MCF 10A (cell line): ENCODE results near the gene POLR2E. TPM values are rescaled to one million over a fixed set of nuclear protein-coding genes. Genes with fewer than 3 reads are reported as not detected.

Experiments
- BruUV-seq: library from RNA; stranded (reverse); fragments of 400-500 nt; replicated peaks from 2 replicates; lab custom pipeline; 2021; lab: Mats Ljungman, UMichigan
- CTCF ChIA-PET: fragments of 300-600 bp; sonication (Branson Sonifier 250); formaldehyde crosslinking; extraction: SDS; loops from one replicate; lab custom pipeline; 2021; ENCODE audit warnings: antibody characterized with exemption, inconsistent platforms; lab: Yijun Ruan, JAX
- POLR2A ChIA-PET: fragments of 300-600, 350-650 bp; sonication (Branson Sonifier 250); formaldehyde crosslinking; extraction: SDS; loops from one replicate; lab custom pipeline; 2020; ENCODE audit warnings: antibody characterized with exemption, inconsistent platforms; lab: Yijun Ruan, JAX
- DNase-seq: peaks from one replicate; pipeline ENCODE4 v3.0.0-alpha.2; 2018; ENCODE audit not compliant: unreplicated experiment
- H3K27ac Mint-ChIP-seq: one replicate; pipeline ENCODE4 v1.8.0; 2022; ENCODE audit warnings: mild to moderate bottlenecking, low read depth, mixed read lengths; ENCODE audit not compliant: unreplicated experiment
- H3K27me3 Mint-ChIP-seq: one replicate; pipeline ENCODE4 v1.8.0; 2022; ENCODE audit warnings: mixed read lengths; ENCODE audit not compliant: insufficient read depth, unreplicated experiment
- H3K36me3 Mint-ChIP-seq: one replicate; pipeline ENCODE4 v1.8.0; 2022; ENCODE audit warnings: mild to moderate bottlenecking, moderate library complexity, mixed read lengths; ENCODE audit not compliant: insufficient read depth, unreplicated experiment
- H3K4me1 Mint-ChIP-seq: one replicate; pipeline ENCODE4 v1.8.0; 2022; ENCODE audit warnings: mixed read lengths; ENCODE audit not compliant: insufficient read depth, unreplicated experiment
- H3K4me3 Mint-ChIP-seq: one replicate; pipeline ENCODE4 v1.8.0; 2022; ENCODE audit warnings: mild to moderate bottlenecking, moderate library complexity, mixed read lengths; ENCODE audit not compliant: unreplicated experiment
- H3K9me3 Mint-ChIP-seq: one replicate; pipeline ENCODE4 v1.8.0; 2022; ENCODE audit warnings: mixed read lengths; ENCODE audit not compliant: unreplicated experiment
- CTCF ChIP-seq: fragments of 200-600 bp; IDR thresholded peaks from one replicate; pipeline ENCODE4 v1.8.0; 2022; ENCODE audit warnings: antibody characterized with exemption, mild to moderate bottlenecking; ENCODE audit not compliant: unreplicated experiment
- intact Hi-C: fragments of 100-400 bp; cut with micrococcal nuclease; formaldehyde crosslinking; loops from 2 replicates; pipeline ENCODE4 v1.14.1; 2022
- total RNA-seq: library from RNA; stranded (reverse); gene quantifications from 2 replicates; pipeline ENCODE4 v1.2.3, GENCODE V29; 2022

Gene POLR2E
- total RNA-seq, 1 experiment from 2014 or later = 184 TPM

GRCh38 chr19:1091544-1092175 is 3.5 kb downstream of the POLR2E start:
- H3K9me3 Mint-ChIP-seq = no peaks in the 10 kb centered on the region
- no peak overlapping the region for H3K4me3 Mint-ChIP-seq
- TF ChIP-seq CTCF = no peak
- peaks cover 7% of the 10 kb centered on the region for H3K4me1 Mint-ChIP-seq
- ChIA-PET CTCF (interaction anchor here (0.7 kb wide), 1 partner anchor 22 kb away, joined by 3 read pairs; no protein-coding TSS in a partner anchor), POLR2A (interaction anchor here (0.7 kb wide), 1 partner anchor 417 kb away, joined by 3 read pairs; no protein-coding TSS in a partner anchor)
- H3K36me3 Mint-ChIP-seq = peaks cover 40% of the 10 kb centered on the region
- H3K27ac Mint-ChIP-seq = no peak overlapping the region
- intact Hi-C loops = no loop called here
- BruUV-seq = no TSS peak
- DNase-seq = no peak
- H3K27me3 Mint-ChIP-seq = no peaks in the 10 kb centered on the region

- H3K4me1 Mint-ChIP-seq = peaks cover 7% of the 10 kb centered on the region
- BruUV-seq = no TSS peak
- H3K4me3 Mint-ChIP-seq = no peak overlapping the region
- ChIA-PET CTCF (interaction anchor here (0.7 kb wide), 1 partner anchor 22 kb away, joined by 3 read pairs; no protein-coding TSS in a partner anchor), POLR2A (no interaction called here)
- no peak overlapping the region for H3K27ac Mint-ChIP-seq
- no peaks in the 10 kb centered on the region for H3K9me3 Mint-ChIP-seq
- H3K36me3 Mint-ChIP-seq = peaks cover 46% of the 10 kb centered on the region
- DNase-seq = no peak
- no peaks in the 10 kb centered on the region for H3K27me3 Mint-ChIP-seq
- no peak for TF ChIP-seq CTCF
- intact Hi-C loops = no loop called here
These were observed 4.2 kb downstream of the POLR2E start for GRCh38 chr19:1090731-1091543.

GRCh38 chr19:1089891-1090290 is 5.3 kb downstream of the POLR2E start:
- no peaks in the 10 kb centered on the region for H3K9me3 Mint-ChIP-seq
- POLR2A ChIA-PET = no interaction called here
- CTCF ChIA-PET = no interaction called here
- H3K4me3 Mint-ChIP-seq = no peak overlapping the region
- peaks cover 45% of the 10 kb centered on the region for H3K36me3 Mint-ChIP-seq
- BruUV-seq = no TSS peak
- H3K4me1 Mint-ChIP-seq = peaks cover 7% of the 10 kb centered on the region
- no peaks in the 10 kb centered on the region for H3K27me3 Mint-ChIP-seq
- no peak for TF ChIP-seq CTCF
- DNase-seq = no peak
- H3K27ac Mint-ChIP-seq = no peak overlapping the region
- intact Hi-C loops = no loop called here

- POLR2A ChIA-PET = interaction anchor here (0.6 kb wide), 1 partner anchor 14 kb away, joined by 3 read pairs; no protein-coding TSS in a partner anchor
- Mint-ChIP-seq H3K36me3 (peaks cover 47% of the 10 kb centered on the region), H3K9me3 (no peaks in the 10 kb centered on the region), H3K27ac (no peak overlapping the region), H3K4me3 (no peak overlapping the region), H3K27me3 (no peaks in the 10 kb centered on the region), H3K4me1 (peaks cover 7% of the 10 kb centered on the region)
- no peak for DNase-seq
- CTCF ChIA-PET = no interaction called here
- BruUV-seq = no TSS peak
- intact Hi-C loops = no loop called here
- TF ChIP-seq CTCF = no peak
These were observed 5.9 kb downstream of the POLR2E start for GRCh38 chr19:1089126-1089771.
